Uterus (tissue), 2 donors: ENCODE results near the gene CHST1.

Source experiments
- POLR2A ChIP-seq, 2 donors: fragments of 450-650 bp; IDR thresholded peaks; one replicate each; pipeline ENCODE4 v1.6.1; 2016; ENCODE audit warnings: antibody characterized with exemption in 2 of 2, mild to moderate bottlenecking in 1 of 2, moderate library complexity in 1 of 2
- TF ChIP-seq, protein P1 (sequence below), 4 experiments: fragments of 200-600 bp in 2 of 4; fragments of 450-650 bp in 2 of 4; sonication (generic) in 2 of 4; IDR thresholded peaks; one replicate each; pipeline ENCODE4 v1.5.1; 2016 to 2019; ENCODE audit warnings: antibody characterized with exemption in 4 of 4, mild to moderate bottlenecking in 2 of 4, moderate library complexity in 1 of 4

DNA sequence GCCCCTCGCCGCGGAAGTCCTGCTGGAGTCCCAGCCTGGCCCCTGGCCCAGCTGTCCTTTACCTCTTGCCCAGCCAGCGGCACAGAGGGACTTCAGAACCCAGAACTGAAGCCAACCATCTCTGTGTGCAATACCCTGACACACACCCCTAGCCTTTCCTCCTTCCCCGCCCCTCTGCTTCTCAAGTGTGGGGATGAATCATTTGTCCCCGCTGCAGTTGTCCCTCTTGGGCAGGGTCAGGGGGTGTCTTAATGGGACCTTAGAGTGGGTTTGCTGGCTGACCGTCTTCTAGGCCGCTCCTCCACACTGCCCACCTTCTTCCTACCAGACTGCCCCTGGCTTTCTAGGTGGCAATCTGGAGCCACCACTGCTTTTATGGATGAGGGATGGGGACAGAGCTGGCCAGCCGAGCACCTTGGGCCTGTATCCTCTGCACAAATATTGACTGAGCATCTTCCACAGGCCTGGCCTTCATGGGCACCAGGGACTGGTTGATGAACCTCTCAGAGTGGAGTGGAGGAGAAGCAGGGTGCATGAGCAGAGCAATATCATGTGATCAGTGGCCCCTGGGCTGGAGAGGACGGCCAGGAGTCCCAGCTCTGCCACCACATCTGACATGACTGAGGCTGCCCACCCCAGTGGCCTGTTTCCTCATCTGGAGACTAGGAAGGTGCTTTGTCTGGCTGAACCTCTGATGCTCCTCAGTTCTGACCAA is 668 bp upstream of the CHST1 start:
- no peak for TF ChIP-seq POLR2A (IDR thresholded peaks at IDR 0.05)
- TF ChIP-seq, protein P1, sequence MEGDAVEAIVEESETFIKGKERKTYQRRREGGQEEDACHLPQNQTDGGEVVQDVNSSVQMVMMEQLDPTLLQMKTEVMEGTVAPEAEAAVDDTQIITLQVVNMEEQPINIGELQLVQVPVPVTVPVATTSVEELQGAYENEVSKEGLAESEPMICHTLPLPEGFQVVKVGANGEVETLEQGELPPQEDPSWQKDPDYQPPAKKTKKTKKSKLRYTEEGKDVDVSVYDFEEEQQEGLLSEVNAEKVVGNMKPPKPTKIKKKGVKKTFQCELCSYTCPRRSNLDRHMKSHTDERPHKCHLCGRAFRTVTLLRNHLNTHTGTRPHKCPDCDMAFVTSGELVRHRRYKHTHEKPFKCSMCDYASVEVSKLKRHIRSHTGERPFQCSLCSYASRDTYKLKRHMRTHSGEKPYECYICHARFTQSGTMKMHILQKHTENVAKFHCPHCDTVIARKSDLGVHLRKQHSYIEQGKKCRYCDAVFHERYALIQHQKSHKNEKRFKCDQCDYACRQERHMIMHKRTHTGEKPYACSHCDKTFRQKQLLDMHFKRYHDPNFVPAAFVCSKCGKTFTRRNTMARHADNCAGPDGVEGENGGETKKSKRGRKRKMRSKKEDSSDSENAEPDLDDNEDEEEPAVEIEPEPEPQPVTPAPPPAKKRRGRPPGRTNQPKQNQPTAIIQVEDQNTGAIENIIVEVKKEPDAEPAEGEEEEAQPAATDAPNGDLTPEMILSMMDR (IDR thresholded peaks at IDR 0.05), result no peak
